ENCODE measurements around the gene SETD5. TPM values are rescaled to one million over a fixed set of nuclear protein-coding genes. Genes with fewer than 3 reads are reported as not detected.

The SETD5 gene
- total RNA-seq, 2 experiments from 2014 or later = 120 to 214 TPM

- TF ChIP-seq CTCF (conservative IDR thresholded peaks at IDR 0.05; ENCODE audit: low read length) (no peak), EZH2phosphoT487 (IDR thresholded peaks at IDR 0.05; ENCODE audit: borderline replicate concordance, low read depth, low read length) (no peak)
- intact Hi-C loops (cut with micrococcal nuclease; ENCODE audit: unreplicated experiment) = no loop called here
- Histone ChIP-seq H3K9me2 (ENCODE audit: insufficient read depth, low read length) (no peaks in the 10 kb centered on the region), H3K79me2 (ENCODE audit: insufficient read depth, low read depth, low read length) (peaks cover 100% of the 10 kb centered on the region), H3K27ac (ENCODE audit: low read depth, low read length, poor library complexity, severe bottlenecking) (no peak overlapping the region), H3K36me3 (ENCODE audit: insufficient read depth, low read length) (peaks cover 55% of the 10 kb centered on the region), H3K9me3 (ENCODE audit: low read length) (0 out of 2 replicates have a peak, but pooled peaks cover 4% of the 10 kb centered on the region), H2AFZ (ENCODE audit: low read length) (no peak overlapping the region), H3K4me1 (ENCODE audit: insufficient read depth, low read length, poor library complexity, severe bottlenecking) (peaks cover 53% of the 10 kb centered on the region), H4K20me1 (ENCODE audit: insufficient read depth, low read length) (peaks cover 50% of the 10 kb centered on the region), H3K4me3 (ENCODE audit: low read depth, low read length, poor library complexity, severe bottlenecking) (no peak overlapping the region), H3K4me2 (ENCODE audit: low read length) (no peak overlapping the region)
- no TSS peak for BruUV-seq (replicated peaks)
- CTCF ChIA-PET (ENCODE audit: unreplicated experiment) = no interaction called here
- POLR2A ChIA-PET = interaction anchor here (1.1 to 1.2 kb wide), 2 partner anchors 13 to 14 kb away, joined by 3 to 4 read pairs; no protein-coding TSS in a partner anchor
- DNase-seq (ENCODE audit: low spot score) = no peak
Observed at GRCh38 chr3:9408061-9408460, 10.6 kb downstream of the SETD5 start.

- H4K20me1 ChIP-seq (ENCODE audit: insufficient read depth, low read length) = peaks cover 46% of the 10 kb centered on the region
- peaks cover 48% of the 10 kb centered on the region for H3K4me1 ChIP-seq (ENCODE audit: insufficient read depth, low read length, poor library complexity, severe bottlenecking)
- POLR2A ChIA-PET = interaction anchor here (0.6 to 1.2 kb wide), 4 partner anchors 9 to 51 kb away, joined by 3 to 4 read pairs (median 4); no protein-coding TSS in a partner anchor
- BruUV-seq (replicated peaks) = no TSS peak
- TF ChIP-seq EZH2phosphoT487 (IDR thresholded peaks at IDR 0.05; ENCODE audit: borderline replicate concordance, low read depth, low read length) (no peak), CTCF (conservative IDR thresholded peaks at IDR 0.05; ENCODE audit: low read length) (no peak)
- H3K4me3 ChIP-seq (ENCODE audit: low read depth, low read length, poor library complexity, severe bottlenecking) = no peak overlapping the region
- CTCF ChIA-PET (ENCODE audit: unreplicated experiment) = no interaction called here
- H2AFZ ChIP-seq (ENCODE audit: low read length) = no peak overlapping the region
- no peak overlapping the region for H3K4me2 ChIP-seq (ENCODE audit: low read length)
- 0 out of 2 replicates have a peak, but pooled peaks cover 4% of the 10 kb centered on the region for H3K9me3 ChIP-seq (ENCODE audit: low read length)
- no peak for DNase-seq (ENCODE audit: low spot score)
- H3K36me3 ChIP-seq (ENCODE audit: insufficient read depth, low read length) = peaks cover 60% of the 10 kb centered on the region
- peaks cover 100% of the 10 kb centered on the region for H3K79me2 ChIP-seq (ENCODE audit: insufficient read depth, low read depth, low read length)
- no peak overlapping the region for H3K27ac ChIP-seq (ENCODE audit: low read depth, low read length, poor library complexity, severe bottlenecking)
- no peaks in the 10 kb centered on the region for H3K9me2 ChIP-seq (ENCODE audit: insufficient read depth, low read length)
- intact Hi-C loops (cut with micrococcal nuclease; ENCODE audit: unreplicated experiment) = no loop called here
Observed at GRCh38 chr3:9408546-9408945, 11.1 kb downstream of the SETD5 start.

DNA sequence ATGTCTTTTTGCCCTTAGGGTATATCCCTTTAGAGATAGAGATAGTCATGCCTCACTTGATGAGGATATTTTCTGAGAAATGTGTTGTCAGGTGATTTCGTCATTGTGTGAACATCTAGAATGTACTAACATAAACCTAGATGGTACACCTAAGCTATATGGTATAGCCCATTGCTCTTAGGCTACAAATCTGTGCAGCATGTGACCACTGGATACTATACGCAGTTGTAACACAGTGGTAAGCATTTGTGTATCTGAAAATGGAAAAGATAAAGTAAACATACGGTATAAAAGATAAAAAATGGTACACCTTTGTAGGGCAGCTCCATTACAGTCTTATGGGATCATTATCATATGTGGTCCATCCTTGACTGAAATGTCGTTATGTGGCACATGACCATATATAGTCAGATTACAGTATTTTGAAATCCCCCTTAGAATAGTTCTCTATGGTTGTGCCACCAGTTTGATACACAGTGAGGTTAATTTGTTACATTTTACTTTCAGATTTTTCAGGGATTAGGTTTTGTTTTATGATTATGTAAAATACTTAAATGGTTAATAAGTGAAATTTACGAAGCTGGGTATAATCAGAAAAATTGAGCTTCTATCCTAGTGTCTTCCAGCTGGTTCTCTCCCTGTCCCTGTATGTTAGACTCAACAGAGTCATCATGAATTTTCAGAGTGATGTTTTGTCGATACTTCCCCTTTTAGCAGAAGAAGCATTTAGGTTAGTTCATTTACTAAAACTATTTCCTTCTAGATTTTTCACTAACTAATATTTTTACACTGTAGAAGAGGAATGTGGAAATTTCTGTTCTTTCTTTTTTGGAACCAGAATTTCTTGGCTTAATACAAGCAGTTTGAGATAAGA, 12.8 kb downstream of the SETD5 start:
- ChIA-PET POLR2A (interaction anchor here (0.7 to 2.2 kb wide), 3 partner anchors 10 to 341 kb away, joined by 3 to 12 read pairs (median 3); no protein-coding TSS in a partner anchor), CTCF (ENCODE audit: unreplicated experiment) (no interaction called here)
- Histone ChIP-seq H3K4me2 (ENCODE audit: low read length) (no peak overlapping the region), H3K4me3 (ENCODE audit: low read depth, low read length, poor library complexity, severe bottlenecking) (no peak overlapping the region), H3K9me2 (ENCODE audit: insufficient read depth, low read length) (no peaks in the 10 kb centered on the region), H3K79me2 (ENCODE audit: insufficient read depth, low read depth, low read length) (peaks cover 100% of the 10 kb centered on the region), H3K27ac (ENCODE audit: low read depth, low read length, poor library complexity, severe bottlenecking) (no peak overlapping the region), H3K4me1 (ENCODE audit: insufficient read depth, low read length, poor library complexity, severe bottlenecking) (peaks cover 31% of the 10 kb centered on the region), H3K36me3 (ENCODE audit: insufficient read depth, low read length) (peaks cover 77% of the 10 kb centered on the region), H4K20me1 (ENCODE audit: insufficient read depth, low read length) (peaks cover 38% of the 10 kb centered on the region), H3K9me3 (ENCODE audit: low read length) (0 out of 2 replicates have a peak, but pooled peaks cover 4% of the 10 kb centered on the region), H2AFZ (ENCODE audit: low read length) (no peak overlapping the region)
- intact Hi-C loops (cut with micrococcal nuclease; ENCODE audit: unreplicated experiment) = no loop called here
- no peak for DNase-seq (ENCODE audit: low spot score)
- TF ChIP-seq CTCF (conservative IDR thresholded peaks at IDR 0.05; ENCODE audit: low read length) (no peak), EZH2phosphoT487 (IDR thresholded peaks at IDR 0.05; ENCODE audit: borderline replicate concordance, low read depth, low read length) (no peak)
- no TSS peak for BruUV-seq (replicated peaks)

Measured in OCI-LY7 (cell line).